CD4-positive, alpha-beta T cell treated with Interleukin-6 for 4 hours (primary cell): ENCODE data around the gene ITGB5.

ENCODE experiments used
- DNase-seq: peaks from one replicate; pipeline ENCODE4 v3.0.0-alpha.2; 2020; ENCODE audit warnings: mixed read lengths

Gene ITGB5

DNA sequence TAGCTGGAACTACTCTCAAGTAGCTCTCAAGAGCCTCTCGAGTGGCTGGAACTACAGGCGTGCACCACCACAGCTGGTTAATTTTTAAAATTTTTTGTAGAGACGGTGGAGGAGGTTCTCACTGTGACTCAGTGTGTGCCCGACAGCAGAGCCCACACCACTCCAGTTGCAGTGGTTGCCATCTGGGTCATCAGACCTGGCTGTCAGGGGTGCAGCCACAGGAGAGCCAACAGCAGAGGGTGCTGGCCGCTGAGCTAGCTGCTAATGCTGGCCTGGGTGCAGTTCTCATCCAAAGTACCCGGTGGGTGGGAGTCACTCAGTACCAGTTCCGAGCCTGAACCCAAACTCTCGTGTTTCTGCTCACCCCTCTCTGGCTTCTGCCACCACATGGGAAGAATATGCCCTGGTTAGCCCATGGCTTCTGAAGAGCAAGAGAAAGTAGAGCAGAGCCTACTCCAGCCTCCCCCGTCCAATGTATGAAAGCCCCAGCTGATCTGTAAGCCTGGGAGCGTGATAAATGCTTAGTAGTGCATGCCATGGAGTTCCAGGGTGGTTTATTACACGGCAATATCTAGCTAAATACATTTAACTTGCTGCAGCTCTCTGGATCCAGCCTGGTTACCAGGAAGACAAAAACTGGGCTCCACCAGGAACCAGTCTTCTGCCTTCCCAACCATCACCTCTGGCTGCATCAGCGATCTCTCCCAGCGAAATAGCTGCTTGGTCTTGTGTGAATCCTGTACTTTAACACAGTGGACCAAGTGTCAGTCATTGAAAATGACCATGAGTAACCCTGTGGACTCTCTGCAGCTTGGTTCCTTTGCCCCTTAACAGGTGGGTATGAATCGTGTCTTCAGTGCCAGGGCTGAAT is 139.8 kb downstream of the ITGB5 start:
- no peak for DNase-seq

- DNase-seq: no peak
These were observed 141.4 kb downstream of the ITGB5 start for GRCh38 chr3:124745756-124746155.

DNA sequence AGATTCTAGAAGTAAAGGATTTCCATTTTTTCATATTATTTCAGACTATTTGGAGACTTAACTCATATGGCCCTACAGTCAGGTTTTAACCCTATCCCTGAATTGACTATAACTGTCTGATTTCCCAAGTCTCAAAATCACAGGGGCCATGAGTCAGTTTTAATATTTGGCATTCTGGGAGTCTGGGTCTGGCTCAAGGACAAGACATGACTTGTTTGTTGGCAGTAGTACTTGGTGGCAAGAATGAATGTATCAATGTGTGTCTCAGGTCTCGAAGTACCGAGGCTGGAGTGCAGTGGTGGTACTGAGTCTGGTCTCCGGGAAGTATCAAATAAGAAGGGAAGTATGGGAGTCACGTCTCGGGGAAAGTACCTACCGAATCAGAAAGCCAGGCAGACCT is 146.1 kb downstream of the ITGB5 start:
- no peak for DNase-seq

DNA sequence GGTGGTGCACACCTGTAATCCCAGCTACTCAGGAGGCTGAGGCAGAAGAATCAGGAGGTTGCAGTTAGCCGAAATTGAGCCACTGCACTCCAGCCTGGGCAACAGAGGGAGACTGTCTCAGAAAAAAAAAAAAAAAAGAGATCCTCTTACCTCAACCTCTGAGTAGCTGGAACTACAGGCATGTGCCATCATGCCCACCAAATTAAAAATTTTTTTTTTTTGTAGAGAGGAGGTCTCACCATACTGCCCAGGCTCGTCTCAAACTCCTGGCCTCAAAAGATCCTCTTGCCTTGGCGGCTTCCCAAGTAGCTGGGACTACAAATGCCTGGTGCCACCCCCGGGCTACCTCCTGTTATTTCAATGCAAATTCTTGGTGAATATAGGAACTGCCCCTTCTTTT is 155.4 kb downstream of the ITGB5 start:
- no peak for DNase-seq

DNA sequence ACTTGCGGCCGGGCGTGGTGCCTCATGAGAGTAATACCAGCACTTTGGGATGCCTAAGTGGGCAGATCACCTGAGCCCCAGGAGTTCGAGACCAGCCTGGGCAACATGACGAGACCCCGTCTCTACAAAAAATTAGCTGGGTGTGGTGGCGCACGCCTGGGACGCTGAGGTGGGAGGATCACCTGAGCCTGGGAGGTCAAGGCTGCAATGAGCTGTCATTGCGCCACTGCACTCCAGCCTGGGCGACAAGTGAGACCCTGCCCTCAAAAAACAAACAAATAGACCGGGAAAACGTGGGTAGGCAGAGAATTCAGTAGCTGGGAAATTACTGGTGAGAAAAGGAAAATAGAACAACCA is 156.2 kb downstream of the ITGB5 start:
- no peak for DNase-seq

- DNase-seq: peak; percentile 94
These were observed 156.8 kb downstream of the ITGB5 start, which contains the start of gene UMPS for GRCh38 chr3:124730129-124730940. TSS of gene UMPS (plus strand) at chr3:124730452. CDS start at chr3:124730472, 20 bp downstream.

GRCh38 chr3:124722589-124722988 is 164.6 kb downstream of the ITGB5 start:
- DNase-seq: no peak

GRCh38 chr3:124714223-124714853 is 172.8 kb downstream of the ITGB5 start:
- DNase-seq: no peak
